ENCODE data around the gene ADAP1.

The ADAP1 gene

GRCh38 chr7:994592-995308, 40.3 kb upstream of the ADAP1 start:
- FAIRE-seq: no peak
- no peak for DNase-seq (ENCODE audit: insufficient read length)
- TF ChIP-seq POLR2AphosphoS5 (IDR thresholded peaks at IDR 0.05; ENCODE audit: low read depth, low read length): no peak
- peak; percentile 47 for TF ChIP-seq POLR2A (IDR thresholded peaks at IDR 0.05; ENCODE audit: low read depth, low read length)

GRCh38 chr7:992709-993607, 38.5 kb upstream of the ADAP1 start:
- FAIRE-seq (peak; percentile 99), DNase-seq (ENCODE audit: insufficient read length) (peak; percentile 92)
- TF ChIP-seq TAF1 (IDR thresholded peaks at IDR 0.05; ENCODE audit: borderline replicate concordance, low read depth, low read length) (no peak), POLR2A (IDR thresholded peaks at IDR 0.05; ENCODE audit: low read depth, low read length) (no peak), POLR2AphosphoS5 (IDR thresholded peaks at IDR 0.05; ENCODE audit: low read depth, low read length) (no peak; the same call in 1 of the 2 replicates)

- FAIRE-seq (no peak), DNase-seq (ENCODE audit: insufficient read length) (no peak)
- no peak for TF ChIP-seq TAF1 (IDR thresholded peaks at IDR 0.05; ENCODE audit: borderline replicate concordance, low read depth, low read length)
- TF ChIP-seq POLR2AphosphoS5 (IDR thresholded peaks at IDR 0.05; ENCODE audit: low read depth, low read length): no peak
- TF ChIP-seq POLR2A (IDR thresholded peaks at IDR 0.05; ENCODE audit: low read depth, low read length): no peak
Measured at GRCh38 chr7:991729-992656, 37.5 kb upstream of the ADAP1 start.

- TF ChIP-seq POLR2AphosphoS5 (IDR thresholded peaks at IDR 0.05; ENCODE audit: low read depth, low read length) (no peak), TAF1 (IDR thresholded peaks at IDR 0.05; ENCODE audit: borderline replicate concordance, low read depth, low read length) (no peak), POLR2A (IDR thresholded peaks at IDR 0.05; ENCODE audit: low read depth, low read length) (no peak)
- no peak for DNase-seq (ENCODE audit: insufficient read length)
- FAIRE-seq: no peak
Measured at GRCh38 chr7:990933-991728, 36.7 kb upstream of the ADAP1 start.

- FAIRE-seq (no peak), DNase-seq (ENCODE audit: insufficient read length) (no peak)
Measured at GRCh38 chr7:990352-990932, 36.0 kb upstream of the ADAP1 start.

GRCh38 chr7:988963-989529, 34.6 kb upstream of the ADAP1 start:
- DNase-seq (ENCODE audit: insufficient read length): no peak
- FAIRE-seq: no peak
- TF ChIP-seq POLR2A (IDR thresholded peaks at IDR 0.05; ENCODE audit: low read depth, low read length) (no peak), POLR2AphosphoS5 (IDR thresholded peaks at IDR 0.05; ENCODE audit: low read depth, low read length) (no peak)

More at GRCh38 chr7:990352-990932, 36.0 kb upstream of the ADAP1 start:
- TF ChIP-seq POLR2AphosphoS5 (IDR thresholded peaks at IDR 0.05; ENCODE audit: low read depth, low read length): no peak

- TF ChIP-seq POLR2AphosphoS5 (IDR thresholded peaks at IDR 0.05; ENCODE audit: low read depth, low read length): no peak
- TF ChIP-seq POLR2A (IDR thresholded peaks at IDR 0.05; ENCODE audit: low read depth, low read length): no peak
- TF ChIP-seq TAF1 (IDR thresholded peaks at IDR 0.05; ENCODE audit: borderline replicate concordance, low read depth, low read length): no peak
- DNase-seq (ENCODE audit: insufficient read length): no peak
- no peak for FAIRE-seq
Measured at GRCh38 chr7:988426-988911, 34.0 kb upstream of the ADAP1 start.

- DNase-seq (ENCODE audit: insufficient read length): no peak
- TF ChIP-seq POLR2A (IDR thresholded peaks at IDR 0.05; ENCODE audit: low read depth, low read length): no peak
- no peak for TF ChIP-seq TAF1 (IDR thresholded peaks at IDR 0.05; ENCODE audit: borderline replicate concordance, low read depth, low read length)
- TF ChIP-seq POLR2AphosphoS5 (IDR thresholded peaks at IDR 0.05; ENCODE audit: low read depth, low read length): no peak
- FAIRE-seq: no peak
Measured at GRCh38 chr7:987909-988308, 33.4 kb upstream of the ADAP1 start.

- TF ChIP-seq POLR2AphosphoS5 (IDR thresholded peaks at IDR 0.05; ENCODE audit: low read depth, low read length) (no peak), TAF1 (IDR thresholded peaks at IDR 0.05; ENCODE audit: borderline replicate concordance, low read depth, low read length) (no peak), POLR2A (IDR thresholded peaks at IDR 0.05; ENCODE audit: low read depth, low read length) (no peak)
- DNase-seq (ENCODE audit: insufficient read length): no peak
- FAIRE-seq: no peak
Measured at GRCh38 chr7:986766-987751, 32.6 kb upstream of the ADAP1 start.
